GM18867 (cell line): ENCODE measurements around the gene INF2.
A peak's percentile ranks its signal among the peaks of the same experiment; 100 is the strongest.
"Not testable (repeated sequence)": the region's sequence is repeated elsewhere in the genome, so short reads cannot be mapped to it uniquely, and the experiment has no call there.

Experiments
- ATAC-seq: cut with Tn5 transposase; IDR thresholded peaks from one replicate; pipeline ENCODE4 v1.9.1; 2021; ENCODE audit warnings: mild to moderate bottlenecking, moderate library complexity; ENCODE audit not compliant: unreplicated experiment

Gene INF2

GRCh38 chr14:104747876-104748275, 58.5 kb downstream of the INF2 start:
- no peak for ATAC-seq

- ATAC-seq = no peak
Observed at GRCh38 chr14:104749111-104749649, 59.8 kb downstream of the INF2 start.

- no peak for ATAC-seq
Observed at GRCh38 chr14:104750056-104750752, 60.8 kb downstream of the INF2 start.

- not testable (repeated sequence) for ATAC-seq
Observed at GRCh38 chr14:104750753-104751057, 61.3 kb downstream of the INF2 start.

DNA sequence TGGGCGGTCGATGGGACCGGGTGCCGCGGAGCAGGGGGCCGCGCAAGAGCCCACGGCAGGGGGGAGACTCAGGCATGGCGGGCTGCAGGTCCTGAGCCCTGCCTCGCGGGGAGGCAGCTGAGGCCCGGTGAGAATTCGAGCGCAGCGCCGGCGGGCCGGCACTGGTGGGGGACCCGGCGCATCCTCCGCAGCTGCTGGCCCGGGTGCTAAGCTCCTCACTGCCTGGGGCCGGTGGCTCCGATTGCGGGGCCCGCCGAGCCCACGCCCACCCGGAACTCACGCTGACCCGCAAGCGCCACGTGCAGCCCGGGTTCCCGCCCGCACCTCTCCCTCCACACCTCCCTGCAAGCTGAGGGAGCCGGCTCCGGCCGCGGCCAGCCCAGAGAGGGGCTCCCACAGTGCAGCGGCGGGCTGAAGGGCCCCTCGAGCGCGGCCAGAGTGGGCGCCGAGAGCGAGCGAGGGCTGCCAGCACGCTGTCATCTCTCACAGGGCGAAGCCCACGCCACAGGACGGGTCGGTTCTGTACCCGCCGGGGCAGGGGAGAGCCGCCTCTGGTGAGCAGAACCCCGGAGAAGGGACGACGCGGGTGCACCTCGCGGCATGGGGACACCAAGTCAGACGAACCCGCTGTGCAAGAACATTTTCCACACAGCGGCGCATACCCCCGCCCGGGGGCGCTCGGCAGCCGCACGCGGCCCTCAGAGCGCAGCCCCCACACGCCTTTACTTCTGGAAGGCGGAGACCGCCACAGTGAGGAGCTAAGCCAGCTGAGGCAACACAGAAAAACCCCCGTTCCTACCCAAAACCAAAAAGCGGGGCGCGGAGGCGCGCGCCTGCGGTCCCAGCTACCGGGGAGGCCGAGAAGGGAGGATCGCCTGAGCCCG, 62.4 kb downstream of the INF2 start:
- ATAC-seq = no peak

GRCh38 chr14:104752423-104752734, 63.0 kb downstream of the INF2 start:
- ATAC-seq = no peak

DNA sequence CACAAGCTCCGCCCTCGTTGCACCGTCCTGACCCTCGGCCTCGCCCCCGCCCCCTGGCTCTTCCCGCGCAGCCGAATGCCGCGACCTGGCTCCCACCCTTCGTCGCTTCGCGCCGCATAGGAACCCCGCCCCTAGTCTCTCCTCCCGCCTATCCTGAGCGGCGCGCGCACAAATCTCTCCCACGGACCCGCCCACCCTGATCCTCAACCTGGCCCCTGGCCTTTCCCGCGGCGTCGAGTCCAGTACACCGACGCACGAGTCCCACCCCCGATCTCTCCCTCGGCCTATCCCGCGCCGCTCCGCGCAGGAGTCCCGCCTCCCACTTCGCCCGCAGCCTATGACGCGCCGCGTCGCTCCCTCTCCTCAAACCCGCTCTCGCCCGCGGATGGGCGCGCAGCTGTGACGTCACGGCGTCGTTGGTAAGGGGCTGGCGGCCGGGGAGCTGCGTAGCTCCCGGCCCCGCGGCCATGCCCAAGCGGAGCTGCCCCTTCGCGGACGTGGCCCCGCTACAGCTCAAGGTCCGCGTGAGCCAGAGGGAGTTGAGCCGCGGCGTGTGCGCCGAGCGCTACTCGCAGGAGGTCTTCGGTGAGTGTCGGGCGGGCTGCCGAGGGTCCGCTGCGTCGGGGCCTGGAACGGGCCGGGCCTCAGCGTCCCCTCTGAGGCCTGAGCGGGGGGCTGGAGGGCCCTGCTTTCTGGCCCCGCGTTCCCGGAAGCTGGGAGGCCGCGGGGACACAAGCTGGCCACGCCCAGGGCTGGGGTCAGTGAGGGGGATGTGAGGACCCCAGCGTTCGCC, 63.5 kb downstream of the INF2 start, which contains the start of gene SIVA1:
Gene SIVA1, plus strand, starts transcription at position 413 of the 793 bp plus-strand sequence. Its CDS starts 55 bp downstream, at position 468.
- peak; percentile 83 for ATAC-seq

GRCh38 chr14:104753528-104754212, 64.3 kb downstream of the INF2 start:
- no peak for ATAC-seq

GRCh38 chr14:104754213-104754851, 64.9 kb downstream of the INF2 start:
- no peak for ATAC-seq

DNA sequence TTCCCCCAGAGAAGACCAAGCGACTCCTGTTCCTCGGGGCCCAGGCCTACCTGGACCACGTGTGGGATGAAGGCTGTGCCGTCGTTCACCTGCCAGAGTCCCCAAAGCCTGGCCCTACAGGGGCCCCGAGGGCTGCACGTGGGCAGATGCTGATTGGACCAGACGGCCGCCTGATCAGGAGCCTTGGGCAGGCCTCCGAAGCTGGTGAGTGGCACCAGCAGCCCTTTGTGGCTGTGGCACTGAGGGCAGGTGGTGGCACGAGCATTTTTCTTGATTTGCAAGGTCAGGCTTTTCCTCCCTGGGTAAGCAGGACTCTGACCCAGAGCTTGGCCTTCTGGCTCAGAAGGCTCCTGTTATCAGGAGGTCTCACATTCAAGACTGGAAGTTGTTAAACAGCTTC, 66.2 kb downstream of the INF2 start:
- no peak for ATAC-seq

DNA sequence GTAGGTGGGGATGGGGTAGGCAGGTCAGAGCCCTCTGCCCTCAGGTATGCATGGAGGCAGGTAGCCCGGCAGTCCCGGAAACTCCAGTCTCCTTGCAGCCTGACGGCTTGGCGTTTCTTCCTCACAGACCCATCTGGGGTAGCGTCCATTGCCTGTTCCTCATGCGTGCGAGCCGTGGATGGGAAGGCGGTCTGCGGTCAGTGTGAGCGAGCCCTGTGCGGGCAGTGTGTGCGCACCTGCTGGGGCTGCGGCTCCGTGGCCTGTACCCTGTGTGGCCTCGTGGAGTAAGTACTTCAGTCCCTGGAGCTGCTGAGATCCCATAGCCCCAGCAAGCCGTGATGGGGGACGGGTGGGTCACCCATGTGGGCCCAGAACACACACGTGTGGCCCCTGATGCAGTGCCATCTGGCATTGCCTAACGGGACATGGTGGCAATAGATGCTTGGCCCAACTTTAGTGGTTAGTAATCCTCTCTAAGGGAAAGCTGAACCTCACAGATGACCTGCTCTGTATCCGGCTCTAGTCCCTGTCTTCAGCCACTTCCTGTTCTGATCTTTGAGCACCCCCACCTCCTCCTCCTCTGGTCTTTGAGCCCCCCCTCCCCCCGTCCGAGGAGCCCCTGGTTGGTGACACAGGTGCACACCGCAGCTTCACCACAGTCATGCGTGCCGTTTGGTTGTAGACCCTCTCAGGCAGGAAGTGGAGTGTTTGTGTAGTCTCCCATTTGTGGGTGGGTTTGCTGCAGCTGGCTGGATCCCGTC, 67.2 kb downstream of the INF2 start:
- no peak for ATAC-seq

DNA sequence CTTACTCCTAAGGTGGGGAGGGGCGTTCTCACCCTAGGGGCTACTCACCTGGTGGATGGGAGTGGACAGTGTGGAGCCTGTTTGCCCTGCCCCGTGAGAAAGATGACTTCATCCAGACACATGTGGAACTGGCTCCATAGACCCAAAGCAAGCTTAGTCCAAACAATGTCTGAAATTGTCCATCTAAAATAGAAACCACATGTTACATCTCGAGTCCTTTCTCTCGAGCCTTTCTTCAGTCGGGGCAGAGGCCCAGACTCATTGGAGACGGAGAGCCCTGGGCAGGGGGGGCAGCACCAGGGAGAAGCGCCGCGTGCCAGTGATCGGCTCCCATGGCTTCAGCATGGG, 67.8 kb downstream of the INF2 start:
- no peak for ATAC-seq

DNA sequence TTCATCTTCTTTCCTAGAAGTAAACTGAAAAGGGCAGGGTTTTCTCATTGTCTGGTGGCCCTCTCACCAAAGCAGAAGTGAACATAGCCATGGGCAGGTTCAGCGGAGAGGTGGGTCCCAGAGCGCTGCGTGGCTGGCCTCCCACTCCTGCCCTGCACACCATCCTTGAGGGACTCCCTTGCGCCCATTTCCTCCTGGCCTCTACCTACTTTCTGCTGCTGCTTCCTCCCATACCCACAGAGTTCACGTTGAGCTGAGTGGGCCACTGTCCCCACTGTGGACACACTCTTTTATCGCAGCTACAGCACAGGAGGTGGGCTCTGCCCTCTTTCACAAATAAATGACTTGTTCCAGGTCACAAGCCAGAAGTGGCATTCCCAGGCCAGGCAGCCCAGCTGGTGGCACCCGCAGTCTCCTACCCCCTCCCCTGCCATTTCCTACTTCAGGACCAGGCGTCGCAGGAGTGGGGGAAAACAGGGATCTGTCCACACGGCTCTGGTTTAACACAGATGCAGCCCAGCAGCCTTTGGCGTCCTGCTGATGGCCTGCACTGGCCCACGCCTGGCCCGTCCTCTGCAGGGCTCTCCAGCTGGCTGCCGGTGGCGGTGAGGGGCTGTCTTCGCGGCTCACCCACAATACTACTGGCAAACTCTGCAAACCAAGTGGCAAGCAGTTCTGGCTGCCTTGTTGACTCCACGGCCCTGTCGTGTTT, 68.4 kb downstream of the INF2 start:
- ATAC-seq = no peak

GRCh38 chr14:104758981-104759969, 69.9 kb downstream of the INF2 start:
- no peak for ATAC-seq

- ATAC-seq = no peak
Observed at GRCh38 chr14:104765517-104765916, 76.1 kb downstream of the INF2 start.

DNA sequence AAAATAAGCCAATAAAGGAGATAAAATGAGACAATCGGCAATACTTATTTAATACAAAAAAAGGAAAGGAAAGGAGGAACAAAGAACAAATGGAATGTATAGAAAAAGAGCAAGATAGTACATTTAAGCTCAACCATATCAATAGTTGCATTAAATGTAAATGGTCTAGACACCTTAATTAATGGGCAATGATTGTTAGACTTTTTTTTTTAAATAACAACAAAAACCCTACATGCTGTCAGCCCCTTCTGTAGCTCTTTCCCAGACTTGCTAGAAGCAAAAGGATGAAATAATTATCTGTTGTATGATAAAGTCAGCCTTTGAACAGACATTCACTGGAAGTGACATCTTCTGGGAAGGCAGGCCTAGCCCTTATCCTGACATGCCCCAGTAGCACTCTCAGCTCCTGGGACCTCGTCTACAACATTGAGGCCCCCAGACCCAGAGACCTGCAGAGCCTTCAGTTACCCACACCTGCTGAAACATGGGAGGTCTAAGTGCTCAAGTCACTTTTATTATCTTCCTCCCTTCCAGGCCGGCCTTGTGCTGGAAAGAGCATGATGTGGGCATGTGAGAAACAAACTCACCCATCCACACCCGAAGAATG, 76.9 kb downstream of the INF2 start:
- ATAC-seq = no peak

GRCh38 chr14:104766863-104767633, 77.6 kb downstream of the INF2 start:
- ATAC-seq = no peak
